MM.1S (cell line): ENCODE data around the gene CSKMT.

Experiments
- EZH2phosphoT487 ChIP-seq: fragments of 300-600 bp; sonication (generic); IDR thresholded peaks from 2 replicates; pipeline ENCODE4 v1.6.1; 2018; ENCODE audit warnings: antibody characterized with exemption, low read length
- TF ChIP-seq, protein P1 (sequence below): fragments of 300-600 bp; sonication (generic); IDR thresholded peaks from 2 replicates; pipeline ENCODE4 v1.5.1; 2016; ENCODE audit warnings: antibody characterized with exemption, low read length, mixed read lengths

DNA sequence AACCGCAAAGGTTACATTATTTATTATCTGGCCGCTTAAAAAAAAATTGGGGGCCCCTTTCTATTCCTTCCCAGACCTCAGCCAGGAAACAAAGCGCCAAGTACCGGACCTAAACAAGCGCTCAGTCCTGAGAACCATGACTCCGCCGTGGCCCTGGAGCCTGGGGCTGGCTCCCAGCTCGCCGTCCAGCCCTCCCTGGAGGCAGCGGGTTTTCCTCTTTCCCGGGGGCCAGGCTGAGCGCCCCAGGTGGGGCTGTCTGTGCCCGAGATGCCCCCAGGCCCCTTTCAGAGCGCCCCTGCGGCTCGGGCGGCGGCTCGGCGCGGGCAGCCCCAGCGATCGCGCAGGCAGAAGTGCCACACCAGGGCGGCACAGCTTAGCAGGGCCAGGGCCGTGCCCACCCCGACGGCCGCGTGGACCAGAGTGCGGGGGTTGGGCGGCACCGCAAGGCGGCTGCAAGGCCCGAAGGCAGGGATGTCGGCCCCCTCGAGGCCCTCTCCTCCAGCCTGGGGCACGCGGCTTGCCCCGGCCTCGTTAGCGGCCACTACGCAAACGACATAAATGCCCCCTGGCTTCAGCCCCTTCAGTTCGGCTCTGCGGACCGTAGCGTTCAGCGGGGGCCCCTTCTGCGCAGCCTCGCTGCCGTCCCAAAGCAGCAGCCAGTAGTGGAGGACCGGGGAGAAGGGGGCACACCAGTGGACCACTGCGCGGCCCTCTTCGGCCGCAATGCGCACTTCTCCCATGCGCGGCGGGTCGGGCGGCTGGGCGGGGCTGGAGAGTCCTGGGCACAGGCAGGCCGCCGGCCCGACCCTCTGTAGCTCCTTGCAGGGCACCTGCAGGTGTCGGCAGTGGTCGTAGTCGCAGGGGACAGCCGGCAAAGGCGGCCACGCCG is 22.6 kb downstream of the CSKMT start:
- TF ChIP-seq, protein P1, sequence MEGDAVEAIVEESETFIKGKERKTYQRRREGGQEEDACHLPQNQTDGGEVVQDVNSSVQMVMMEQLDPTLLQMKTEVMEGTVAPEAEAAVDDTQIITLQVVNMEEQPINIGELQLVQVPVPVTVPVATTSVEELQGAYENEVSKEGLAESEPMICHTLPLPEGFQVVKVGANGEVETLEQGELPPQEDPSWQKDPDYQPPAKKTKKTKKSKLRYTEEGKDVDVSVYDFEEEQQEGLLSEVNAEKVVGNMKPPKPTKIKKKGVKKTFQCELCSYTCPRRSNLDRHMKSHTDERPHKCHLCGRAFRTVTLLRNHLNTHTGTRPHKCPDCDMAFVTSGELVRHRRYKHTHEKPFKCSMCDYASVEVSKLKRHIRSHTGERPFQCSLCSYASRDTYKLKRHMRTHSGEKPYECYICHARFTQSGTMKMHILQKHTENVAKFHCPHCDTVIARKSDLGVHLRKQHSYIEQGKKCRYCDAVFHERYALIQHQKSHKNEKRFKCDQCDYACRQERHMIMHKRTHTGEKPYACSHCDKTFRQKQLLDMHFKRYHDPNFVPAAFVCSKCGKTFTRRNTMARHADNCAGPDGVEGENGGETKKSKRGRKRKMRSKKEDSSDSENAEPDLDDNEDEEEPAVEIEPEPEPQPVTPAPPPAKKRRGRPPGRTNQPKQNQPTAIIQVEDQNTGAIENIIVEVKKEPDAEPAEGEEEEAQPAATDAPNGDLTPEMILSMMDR, result no peak
- TF ChIP-seq EZH2phosphoT487, result no peak
